ENCODE measurements around the gene AP2A2.

AP2A2 gene

DNA sequence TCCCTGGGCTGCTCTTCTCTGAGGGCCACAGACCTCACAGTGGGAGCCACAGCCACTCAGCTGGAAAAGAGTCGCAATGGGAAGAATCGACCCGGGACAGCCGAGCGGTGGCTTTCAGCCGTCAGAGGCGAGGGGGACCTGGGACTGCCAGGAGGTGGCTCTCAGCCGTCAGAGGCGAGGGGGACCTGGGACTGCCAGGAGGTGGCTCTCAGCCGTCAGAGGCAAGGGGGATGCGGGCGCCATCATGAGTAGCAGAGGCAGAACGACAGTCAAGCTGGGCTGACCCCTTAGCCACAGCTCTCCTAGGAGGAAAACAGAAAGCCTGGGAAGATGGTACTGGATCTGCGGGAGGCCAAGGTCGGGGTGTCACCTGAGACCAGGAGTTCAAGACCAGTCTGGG is 134.1 kb downstream of the AP2A2 start:
- no peak for DNase-seq (ENCODE audit: low read depth in 2 of 2)

DNA sequence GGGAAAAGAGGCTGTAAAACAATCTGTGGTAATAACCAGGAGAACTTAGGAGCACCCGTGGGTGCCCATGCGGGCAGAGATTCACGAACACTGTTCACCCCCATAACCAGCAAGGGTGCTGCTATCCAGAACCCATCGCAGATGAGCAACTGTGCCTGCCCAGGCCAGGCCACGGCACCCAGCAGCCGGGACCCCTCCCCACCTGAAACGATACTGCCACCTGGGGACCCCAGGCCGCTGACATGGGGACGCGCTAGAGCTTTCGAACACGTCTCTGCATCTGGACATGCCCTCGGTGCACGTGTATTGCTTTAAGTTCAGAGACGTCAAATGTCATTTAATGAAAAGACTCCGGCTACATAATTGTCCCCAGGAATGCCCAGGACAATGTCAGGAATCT is 134.7 kb downstream of the AP2A2 start:
- DNase-seq (ENCODE audit: low read depth in 2 of 2), result no peak

DNA sequence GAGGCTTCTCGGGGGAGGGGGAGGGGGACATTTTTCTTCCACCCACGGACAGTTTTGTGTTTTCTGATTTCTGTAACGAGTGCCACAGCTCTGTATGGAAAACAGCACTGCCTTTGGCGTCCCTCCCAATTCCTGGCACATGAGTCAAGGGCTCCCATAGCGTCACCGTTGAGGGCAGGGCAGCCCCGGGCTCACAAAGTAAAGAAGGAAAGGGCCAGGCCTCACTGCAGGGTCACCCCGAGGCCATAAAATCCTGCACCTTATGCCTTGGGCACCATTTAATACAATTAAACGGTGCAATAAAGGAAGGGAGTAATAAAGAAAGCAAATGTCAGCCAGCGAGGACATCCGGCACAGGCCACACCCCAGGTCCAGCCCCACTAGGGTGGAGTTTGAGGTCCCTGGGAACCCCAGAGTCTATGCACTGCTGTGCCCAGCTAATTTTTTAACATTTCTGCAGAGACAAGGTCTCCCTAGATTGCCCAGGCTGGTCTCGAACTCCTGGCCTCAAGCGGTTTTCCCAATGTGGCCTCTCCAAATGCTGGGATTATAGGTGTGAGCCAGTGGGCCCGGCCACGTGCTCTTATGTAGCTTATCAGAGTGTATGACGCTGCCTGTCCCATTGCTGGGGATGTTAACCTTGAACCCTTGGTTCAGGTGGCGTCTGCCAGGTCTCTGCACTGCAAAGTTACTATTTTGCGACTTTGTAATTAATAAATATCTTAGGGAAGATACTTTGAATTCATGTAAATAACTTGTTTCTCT is 135.4 kb downstream of the AP2A2 start:
- no peak for DNase-seq (ENCODE audit: low read depth in 2 of 2)

Measured in stimulated activated CD8-positive, alpha-beta memory T cell treated with anti-CD3 and anti-CD28 coated beads, Interleukin-2, amount 100 ng/mL, for 1 hour (primary cell).